Natural killer cell (primary cell): ENCODE measurements around the gene SPDL1. TPM values are rescaled to one million over a fixed set of nuclear protein-coding genes. Genes with fewer than 3 reads are reported as not detected.

Source experiments
- ATAC-seq, 3 donors: fragments of 150-1000 bp in 2 of 3; fragments of 200-7000 bp in 1 of 3; cut with Tn5 transposase; 1 replicate in 1 of 3; 2 replicates in 2 of 3; pipeline ENCODE4 v1.10.0; 2021; ENCODE audit warnings: mild to moderate bottlenecking in 2 of 3, moderate library complexity in 2 of 3
- DNase-seq, 2 donors: peaks; one replicate each; pipeline versions ENCODE4 v3.0.0 to v3.0.0-alpha.2; 2013 to 2021; ENCODE audit warnings: mixed read lengths in 1 of 2
- H3K27ac ChIP-seq: one replicate; pipeline ENCODE4 v1.5.1; 2013; ENCODE audit warnings: mild to moderate bottlenecking, low read length
- H3K27me3 ChIP-seq: one replicate; pipeline ENCODE4 v1.6.1; 2013; ENCODE audit warnings: low read length; ENCODE audit not compliant: control insufficient read depth, insufficient read depth
- H3K36me3 ChIP-seq: one replicate; pipeline ENCODE4 v1.6.1; 2013; ENCODE audit warnings: low read length; ENCODE audit not compliant: control insufficient read depth, insufficient read depth
- H3K4me1 ChIP-seq: one replicate; pipeline ENCODE4 v1.6.1; 2013; ENCODE audit warnings: low read length; ENCODE audit not compliant: control insufficient read depth, insufficient read depth
- H3K4me3 ChIP-seq: one replicate; pipeline ENCODE4 v1.5.1; 2013; ENCODE audit warnings: low read length
- H3K9me3 ChIP-seq: one replicate; pipeline ENCODE4 v1.6.1; 2013; ENCODE audit warnings: low read length; ENCODE audit not compliant: control insufficient read depth, insufficient read depth
- H3K27ac Mint-ChIP-seq, 2 donors: one replicate each; pipeline ENCODE4 v1.8.0; 2022; ENCODE audit warnings: mild to moderate bottlenecking in 2 of 2, mixed read lengths in 2 of 2, moderate library complexity in 1 of 2
- H3K27me3 Mint-ChIP-seq, 2 donors: one replicate each; pipeline ENCODE4 v1.8.0; 2022; ENCODE audit warnings: low read depth in 2 of 2, mixed read lengths in 2 of 2
- H3K36me3 Mint-ChIP-seq: one replicate; pipeline ENCODE4 v1.8.0; 2022; ENCODE audit warnings: mixed read lengths
- H3K4me1 Mint-ChIP-seq, 2 donors: one replicate each; pipeline ENCODE4 v1.8.0; 2022; ENCODE audit warnings: mixed read lengths in 2 of 2
- H3K4me3 Mint-ChIP-seq: one replicate; pipeline ENCODE4 v1.8.0; 2022; ENCODE audit warnings: mild to moderate bottlenecking, moderate library complexity, mixed read lengths
- H3K9me3 Mint-ChIP-seq, 2 donors: one replicate each; pipeline ENCODE4 v1.8.0; 2022; ENCODE audit warnings: mixed read lengths in 2 of 2
- WGBS: methylation state at CpG from one replicate; pipeline ENCODE4 v1.1.7; 2013; ENCODE audit warnings: missing lambda C conversion rate; ENCODE audit not compliant: insufficient coverage; 5-methylcytosine and 5-hydroxymethylcytosine counted together
- intact Hi-C: fragments of 100-400 bp; cut with micrococcal nuclease; formaldehyde crosslinking; loops from one replicate; pipeline ENCODE4 v1.14.2; 2022
- total RNA-seq, 4 donors: library from RNA; stranded (reverse); fragments of 120-200 nt in 1 of 4; gene quantifications; one replicate each; pipeline versions ENCODE4 v1.2.3 to v1.2.4, GENCODE V29; 2013 to 2022
- TF ChIP-seq, protein P1 (sequence below): fragments of 200-600 bp; IDR thresholded peaks from one replicate; pipeline ENCODE4 v1.8.0; 2022; ENCODE audit warnings: antibody characterized with exemption

The SPDL1 gene
- total RNA-seq, 3 donors from 2014 or later (not counting 1 experiment from before 2014, with no cell fraction given): 6.5 to 19.1 (median 10.2) TPM

DNA sequence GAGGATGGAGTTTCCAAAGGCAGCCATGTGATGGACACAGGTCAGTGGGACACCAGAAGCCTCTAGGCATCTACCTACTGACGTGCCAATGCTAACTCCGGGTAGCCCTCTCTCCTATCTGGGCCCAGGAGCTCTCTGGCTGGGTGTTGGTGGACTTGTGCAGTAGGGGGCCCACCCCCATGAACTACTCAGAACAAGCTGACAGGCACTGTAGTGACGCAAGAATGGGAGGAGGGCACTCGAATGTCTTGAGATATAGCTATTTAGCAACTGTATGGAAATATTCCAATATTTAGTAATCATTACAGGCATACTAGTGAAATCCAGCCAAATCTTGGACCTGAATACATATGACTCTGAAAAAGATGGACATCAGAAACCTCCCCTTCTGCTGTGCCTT is 47.8 kb downstream of the SPDL1 start:
- Histone ChIP-seq H3K27me3 (no peaks in the 10 kb centered on the region), H3K27ac (no peak overlapping the region), H3K4me3 (no peak overlapping the region), H3K9me3 (no peaks in the 10 kb centered on the region), H3K36me3 (no peaks in the 10 kb centered on the region), H3K4me1 (peaks cover 2% of the 10 kb centered on the region)
- TF ChIP-seq, protein P1, sequence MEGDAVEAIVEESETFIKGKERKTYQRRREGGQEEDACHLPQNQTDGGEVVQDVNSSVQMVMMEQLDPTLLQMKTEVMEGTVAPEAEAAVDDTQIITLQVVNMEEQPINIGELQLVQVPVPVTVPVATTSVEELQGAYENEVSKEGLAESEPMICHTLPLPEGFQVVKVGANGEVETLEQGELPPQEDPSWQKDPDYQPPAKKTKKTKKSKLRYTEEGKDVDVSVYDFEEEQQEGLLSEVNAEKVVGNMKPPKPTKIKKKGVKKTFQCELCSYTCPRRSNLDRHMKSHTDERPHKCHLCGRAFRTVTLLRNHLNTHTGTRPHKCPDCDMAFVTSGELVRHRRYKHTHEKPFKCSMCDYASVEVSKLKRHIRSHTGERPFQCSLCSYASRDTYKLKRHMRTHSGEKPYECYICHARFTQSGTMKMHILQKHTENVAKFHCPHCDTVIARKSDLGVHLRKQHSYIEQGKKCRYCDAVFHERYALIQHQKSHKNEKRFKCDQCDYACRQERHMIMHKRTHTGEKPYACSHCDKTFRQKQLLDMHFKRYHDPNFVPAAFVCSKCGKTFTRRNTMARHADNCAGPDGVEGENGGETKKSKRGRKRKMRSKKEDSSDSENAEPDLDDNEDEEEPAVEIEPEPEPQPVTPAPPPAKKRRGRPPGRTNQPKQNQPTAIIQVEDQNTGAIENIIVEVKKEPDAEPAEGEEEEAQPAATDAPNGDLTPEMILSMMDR: no peak
- peaks cover 0 to 3% of the 10 kb centered on the region in 2 donors for H3K9me3 Mint-ChIP-seq
- ATAC-seq (no peak), DNase-seq (no peak)
- peaks cover 0 to 3% of the 10 kb centered on the region in 2 donors for H3K27me3 Mint-ChIP-seq
- no peak overlapping the region for H3K4me3 Mint-ChIP-seq
- H3K4me1 Mint-ChIP-seq: peaks cover 5 to 14% of the 10 kb centered on the region in 2 donors
- intact Hi-C loops: no loop called here
- no peak overlapping the region for H3K27ac Mint-ChIP-seq
- WGBS: 88% methylated on average over 1 of the region's 4 CpGs
- H3K36me3 Mint-ChIP-seq: no peaks in the 10 kb centered on the region

DNA sequence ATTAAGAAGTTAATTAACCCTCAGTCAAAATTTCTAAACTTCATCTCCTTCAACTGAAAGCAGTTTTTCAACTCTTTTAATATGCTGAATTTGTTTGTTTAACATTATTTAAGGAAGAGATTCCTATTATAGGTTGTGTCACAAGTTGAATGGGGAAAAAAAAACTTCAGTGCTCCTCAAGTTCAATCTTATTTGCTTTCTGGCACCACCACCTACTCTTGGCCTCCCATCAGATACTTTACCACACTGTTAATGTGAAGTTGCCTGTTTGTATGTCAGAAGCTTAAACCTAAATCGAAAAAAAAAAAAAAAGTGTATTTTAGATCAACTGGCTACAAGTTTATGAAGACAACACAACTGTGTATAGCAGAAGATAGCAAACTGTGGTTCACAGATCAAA is 49.4 kb downstream of the SPDL1 start:
- H3K4me1 Mint-ChIP-seq: peaks cover 12 to 23% of the 10 kb centered on the region in 2 donors
- peaks cover 0 to 3% of the 10 kb centered on the region in 2 donors for H3K9me3 Mint-ChIP-seq
- no peak overlapping the region for H3K4me3 ChIP-seq
- intact Hi-C loops: no loop called here
- H3K27me3 Mint-ChIP-seq: peaks cover 0 to 3% of the 10 kb centered on the region in 2 donors
- no peak overlapping the region for H3K27ac ChIP-seq
- ATAC-seq: no peak
- no peaks in the 10 kb centered on the region for H3K9me3 ChIP-seq
- TF ChIP-seq, protein P1: no peak
- 100% methylated on average over 1 of the region's 1 CpG for WGBS
- DNase-seq: no peak
- no peak overlapping the region for H3K27ac Mint-ChIP-seq
- H3K36me3 Mint-ChIP-seq: no peaks in the 10 kb centered on the region
- H3K4me1 ChIP-seq: peaks cover 12% of the 10 kb centered on the region
- no peaks in the 10 kb centered on the region for H3K36me3 ChIP-seq
- H3K4me3 Mint-ChIP-seq: no peak overlapping the region
- H3K27me3 ChIP-seq: no peaks in the 10 kb centered on the region

DNA sequence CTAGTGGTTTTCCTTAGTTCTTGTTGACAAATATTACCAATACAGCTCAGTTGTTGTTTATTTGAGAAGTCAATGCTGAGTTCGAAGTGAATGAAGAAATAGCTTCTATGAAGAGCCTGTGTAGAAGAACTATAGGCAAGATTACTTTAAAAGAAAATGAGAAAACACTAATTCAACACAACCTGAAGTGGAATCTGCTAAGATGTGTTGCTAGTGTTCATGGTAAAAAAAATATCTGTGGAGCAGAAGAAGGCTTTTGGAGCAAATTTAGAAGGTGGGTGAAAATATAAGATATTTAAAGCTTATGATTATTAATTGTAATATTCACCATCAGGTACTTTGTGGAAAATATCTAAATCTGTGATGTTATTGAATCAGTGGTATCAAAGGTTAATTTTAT is 51.0 kb downstream of the SPDL1 start:
- Histone ChIP-seq H3K9me3 (no peaks in the 10 kb centered on the region), H3K36me3 (peaks cover 1% of the 10 kb centered on the region), H3K27me3 (no peaks in the 10 kb centered on the region), H3K27ac (no peak overlapping the region), H3K4me3 (no peak overlapping the region), H3K4me1 (peaks cover 23% of the 10 kb centered on the region)
- 100% methylated on average over 1 of the region's 1 CpG for WGBS
- Mint-ChIP-seq H3K27ac (no peak overlapping the region), H3K27me3 (peaks cover 0 to 3% of the 10 kb centered on the region in 2 donors), H3K4me3 (no peak overlapping the region), H3K4me1 (peaks cover 29 to 40% of the 10 kb centered on the region in 2 donors), H3K36me3 (no peaks in the 10 kb centered on the region), H3K9me3 (peaks cover 0 to 5% of the 10 kb centered on the region in 2 donors)
- intact Hi-C loops: no loop called here
- TF ChIP-seq, protein P1: no peak
- ATAC-seq (no peak), DNase-seq (no peak)

DNA sequence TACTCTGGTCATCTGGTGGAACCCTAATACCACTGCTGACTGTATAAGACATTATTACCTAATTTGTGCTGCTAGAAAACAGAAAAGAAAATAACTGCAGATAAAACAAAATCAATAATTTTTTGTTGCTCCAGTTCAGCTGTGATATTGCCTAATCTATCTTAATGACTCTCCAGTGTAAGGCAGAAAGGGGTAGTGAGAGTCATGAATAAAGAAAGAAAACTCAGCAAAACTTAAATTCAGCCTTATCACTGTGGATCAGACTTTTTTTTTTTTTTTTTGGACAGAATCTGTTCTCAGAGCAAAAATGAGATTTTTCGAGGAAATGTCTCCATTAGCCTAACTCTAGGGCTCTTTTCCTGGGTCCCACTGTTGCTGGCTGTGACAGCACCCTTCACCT is 52.4 kb downstream of the SPDL1 start:
- ATAC-seq: no peak
- Histone ChIP-seq H3K4me1 (peaks cover 26% of the 10 kb centered on the region), H3K27ac (no peak overlapping the region), H3K4me3 (no peak overlapping the region), H3K36me3 (peaks cover 7% of the 10 kb centered on the region), H3K27me3 (no peaks in the 10 kb centered on the region), H3K9me3 (no peaks in the 10 kb centered on the region)
- peak overlapping the region; percentile 91 to 94 for H3K27ac Mint-ChIP-seq
- peaks cover 0 to 5% of the 10 kb centered on the region in 2 donors for H3K9me3 Mint-ChIP-seq
- no peak for DNase-seq
- H3K36me3 Mint-ChIP-seq: no peaks in the 10 kb centered on the region
- peak overlapping the region; percentile 95 for H3K4me3 Mint-ChIP-seq
- TF ChIP-seq, protein P1: no peak
- H3K27me3 Mint-ChIP-seq: peaks cover 0 to 3% of the 10 kb centered on the region in 2 donors
- 62% methylated on average over 1 of the region's 1 CpG for WGBS
- peaks cover 42 to 47% of the 10 kb centered on the region in 2 donors for H3K4me1 Mint-ChIP-seq
- intact Hi-C loops: loop anchor here (2.0 kb wide), 1 partner anchor 15 kb away; no protein-coding TSS in a partner anchor
